Tongue (tissue), 2 donors: ENCODE results near the gene PLD5. TPM values are rescaled to one million over a fixed set of nuclear protein-coding genes. Genes with fewer than 3 reads are reported as not detected.
"Not testable (repeated sequence)": the region's sequence is repeated elsewhere in the genome, so short reads cannot be mapped to it uniquely, and the experiment has no call there.

ENCODE experiments used
- DNase-seq: peaks from one replicate; pipeline ENCODE4 v3.0.0-alpha.2; 2015
- total RNA-seq: library from RNA; depleted of rRNA; stranded (reverse); fragments of >200 nt; gene quantifications from one replicate; pipeline ENCODE4 v1.2.3, GENCODE V29; 2014

Gene PLD5
- total RNA-seq, 1 donor from 2014 or later: 0.21 TPM

- DNase-seq: no peak
Observed at GRCh38 chr1:242489545-242489944, 35.0 kb downstream of the PLD5 start.

- peak; percentile 14 for DNase-seq
Observed at GRCh38 chr1:242477944-242478343, 46.6 kb downstream of the PLD5 start.

DNA sequence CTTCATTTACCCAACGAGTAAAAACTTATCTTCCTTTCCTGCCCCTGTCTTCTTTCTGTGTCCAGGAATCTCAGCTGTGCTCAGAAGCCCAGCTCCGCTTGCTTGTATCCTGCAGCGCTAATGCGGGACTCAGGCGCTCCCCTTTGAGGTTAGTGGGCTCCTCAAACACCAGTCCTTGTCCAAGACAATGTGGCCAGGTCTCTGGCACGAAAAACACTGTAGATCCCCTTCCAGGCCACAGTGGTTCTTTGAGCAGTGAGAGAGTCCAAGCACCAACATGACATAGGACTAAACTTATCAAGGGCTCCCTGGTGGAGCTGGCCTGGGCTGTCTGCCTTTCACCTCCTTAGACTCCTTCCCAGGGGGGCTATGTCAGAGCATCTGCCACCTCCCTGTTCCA is 53.7 kb downstream of the PLD5 start:
- no peak for DNase-seq

DNA sequence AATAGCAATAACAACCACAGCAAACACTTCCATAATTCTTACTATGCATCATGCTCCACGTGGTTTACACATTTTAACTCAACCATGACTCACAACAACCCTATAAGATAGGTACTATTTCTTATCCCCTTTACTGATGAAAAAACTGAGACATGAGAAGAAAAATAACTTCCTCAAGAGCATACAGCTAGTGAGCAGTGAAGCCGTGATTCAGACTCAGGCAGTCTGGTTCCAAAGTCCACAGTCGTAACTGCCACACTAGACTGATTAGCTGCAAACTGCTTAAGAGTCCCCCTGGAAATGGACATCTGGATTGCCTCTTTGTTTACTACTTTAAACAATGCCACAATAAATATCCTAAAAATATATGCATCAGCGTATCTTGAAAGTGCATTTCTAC is 55.7 kb downstream of the PLD5 start:
- no peak for DNase-seq

DNA sequence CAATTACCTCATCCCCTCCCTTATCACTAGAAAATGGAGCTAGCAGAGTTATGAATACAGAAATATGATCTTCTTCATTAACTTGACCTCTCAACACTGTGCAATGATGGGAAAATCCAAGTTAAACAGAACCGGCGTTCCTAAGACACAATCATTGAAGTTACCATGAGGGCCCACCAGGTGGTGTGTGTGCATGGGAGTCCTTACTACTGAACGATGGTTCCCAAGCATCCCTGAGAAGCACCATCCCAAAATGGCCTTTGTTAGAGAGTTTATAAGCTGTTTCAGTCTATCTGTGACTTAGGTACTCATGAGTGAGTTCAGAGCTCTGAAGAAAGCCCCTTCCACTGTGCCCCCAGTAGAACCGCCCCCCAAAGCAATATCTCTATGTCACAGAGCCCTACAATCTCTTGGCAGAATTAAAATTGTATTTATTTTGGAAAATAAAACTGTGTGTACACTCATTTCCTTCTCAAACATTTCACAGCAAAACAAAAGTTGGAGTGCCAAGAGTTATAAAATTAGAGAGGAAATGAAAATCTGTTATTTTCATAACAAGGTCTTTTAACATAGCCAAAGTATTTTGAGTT is 56.8 kb downstream of the PLD5 start:
- peak; percentile 69 for DNase-seq

DNA sequence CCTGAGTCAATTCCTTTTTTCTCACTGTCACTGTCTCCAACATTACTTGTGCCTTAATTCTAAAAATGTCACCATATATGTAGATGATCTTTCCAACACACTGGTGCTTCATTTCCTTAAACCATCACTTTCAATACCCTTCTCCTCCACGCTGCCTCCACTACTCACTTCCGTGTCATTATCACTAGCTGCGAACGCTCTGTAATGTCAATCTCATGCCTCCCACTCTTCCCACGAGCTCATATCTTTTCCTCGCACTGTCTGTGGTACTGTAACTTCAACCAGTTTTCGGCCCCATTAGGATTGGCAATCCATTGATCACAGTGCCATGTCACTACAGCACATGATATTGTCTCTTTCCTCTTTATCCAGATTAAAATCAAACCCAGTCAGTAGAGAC is 61.6 kb downstream of the PLD5 start:
- no peak for DNase-seq

DNA sequence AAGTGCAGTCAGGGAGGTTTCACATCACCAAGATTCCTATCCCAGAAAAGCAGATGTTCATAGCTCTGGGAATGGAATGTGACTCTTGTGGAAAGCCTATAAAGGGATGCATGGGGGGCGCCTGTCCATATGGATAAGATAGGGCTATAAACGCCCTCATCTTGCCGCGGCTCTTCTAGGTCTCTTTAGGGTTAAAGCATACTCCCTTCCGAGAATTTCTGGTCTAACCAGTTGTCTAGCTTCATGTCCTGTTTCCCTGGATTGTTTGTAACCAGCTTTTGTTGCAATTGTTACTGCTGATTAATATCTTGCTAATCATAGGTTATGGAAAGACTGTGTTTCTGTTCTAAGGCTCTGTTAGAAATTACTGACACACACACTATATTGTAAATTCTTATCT is 64.8 kb downstream of the PLD5 start:
- not testable (repeated sequence) for DNase-seq

DNA sequence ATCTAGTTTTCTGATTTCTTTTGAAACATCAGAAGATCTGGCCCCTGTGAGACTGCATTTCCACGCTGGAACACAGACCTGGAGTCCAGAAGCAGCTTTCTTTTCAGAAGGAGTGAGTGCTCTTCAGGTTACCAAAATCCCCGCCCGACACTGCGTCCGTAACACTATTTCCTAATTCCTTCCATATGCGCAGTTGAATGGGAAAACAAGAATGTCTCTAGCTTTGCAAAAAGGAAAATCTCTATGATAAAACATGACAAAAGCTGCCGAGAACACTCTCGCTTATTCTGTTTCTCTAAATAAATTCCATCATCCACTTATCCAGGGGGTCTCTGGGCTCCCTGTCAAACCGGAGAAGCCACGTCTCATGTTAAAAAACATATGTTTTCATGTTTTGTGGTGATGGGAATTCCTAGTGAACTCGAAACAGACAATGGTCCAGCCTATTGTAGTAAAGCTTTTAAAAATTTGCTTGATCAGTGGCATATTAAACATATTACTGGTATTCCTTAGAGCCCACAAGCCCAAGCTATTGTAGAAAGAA is 67.7 kb downstream of the PLD5 start:
- DNase-seq: peak; percentile 33

DNA sequence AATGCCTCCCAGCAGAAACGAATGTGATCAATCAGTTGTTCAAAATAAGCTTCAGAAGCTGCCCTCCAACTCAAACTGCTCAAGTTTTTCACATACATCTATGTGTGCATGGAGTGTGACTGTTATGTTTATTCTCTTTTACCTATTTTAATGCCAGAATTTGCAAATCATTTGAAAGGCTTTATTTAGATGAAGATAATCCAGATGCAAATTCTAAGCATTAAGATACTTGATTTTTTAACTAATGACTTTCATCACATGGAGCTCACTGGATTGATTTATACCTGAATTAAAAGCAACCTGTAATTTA is 69.5 kb downstream of the PLD5 start:
- DNase-seq: no peak

DNA sequence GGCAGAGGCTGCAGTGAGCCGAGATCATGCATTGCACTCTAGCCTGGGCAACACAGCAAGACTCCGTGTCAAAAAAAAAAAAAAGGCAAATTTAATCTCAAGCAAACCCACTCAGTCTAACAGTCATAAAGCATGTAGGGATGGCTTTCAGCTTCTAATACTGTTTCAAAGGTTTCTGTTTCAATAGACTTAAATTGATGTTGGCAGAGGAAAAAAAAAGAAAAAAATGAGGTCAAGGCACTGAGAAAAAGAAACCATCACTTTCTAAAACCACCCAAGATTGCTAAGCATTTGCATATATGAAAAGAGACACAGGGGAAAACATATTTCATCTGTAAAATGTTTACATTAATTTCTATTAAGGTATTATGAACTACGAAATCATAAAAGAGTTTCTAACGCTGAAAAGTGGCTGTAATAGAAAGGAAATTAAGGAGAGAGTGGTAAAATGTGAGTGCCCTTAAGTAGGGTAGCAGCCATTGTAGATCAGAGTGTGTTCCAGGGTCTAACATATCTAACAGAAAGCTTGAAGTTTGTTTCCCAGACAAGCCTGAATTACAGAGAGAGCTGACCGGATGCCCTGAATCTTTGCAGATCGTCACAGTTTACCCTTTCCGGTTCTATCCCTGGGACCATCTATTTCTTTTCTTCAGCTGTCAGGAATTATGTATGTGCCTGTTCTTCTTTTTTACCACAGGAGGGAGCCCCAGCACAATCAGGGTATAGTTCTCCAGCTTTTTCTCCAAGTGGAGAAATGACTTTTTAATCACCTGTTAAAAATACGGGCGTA is 70.0 kb downstream of the PLD5 start:
- peak; percentile 70 for DNase-seq

DNA sequence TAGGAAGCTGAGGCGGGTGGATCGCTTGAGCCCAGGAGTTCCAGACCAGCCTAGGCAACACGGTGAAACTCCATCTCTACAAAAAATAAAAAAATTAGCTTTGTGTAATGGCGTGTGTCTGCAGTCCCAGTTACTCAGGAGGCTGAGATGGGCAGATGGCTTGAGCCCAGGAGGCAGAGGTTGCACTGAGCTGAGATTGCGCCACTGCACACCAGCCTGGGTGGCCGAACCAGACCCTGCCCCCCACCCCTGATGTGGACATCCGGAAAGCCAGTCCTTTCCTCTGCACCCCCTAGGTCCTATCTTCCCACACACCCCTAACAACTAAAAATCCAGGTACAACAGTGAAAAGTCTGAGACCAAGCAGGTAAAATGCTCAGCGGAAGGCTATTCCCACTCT is 71.9 kb downstream of the PLD5 start:
- DNase-seq: no peak

- no peak for DNase-seq
Observed at GRCh38 chr1:242449661-242450060, 74.8 kb downstream of the PLD5 start.

- peak; percentile 26 for DNase-seq
Observed at GRCh38 chr1:242448910-242449645, 75.4 kb downstream of the PLD5 start.

DNA sequence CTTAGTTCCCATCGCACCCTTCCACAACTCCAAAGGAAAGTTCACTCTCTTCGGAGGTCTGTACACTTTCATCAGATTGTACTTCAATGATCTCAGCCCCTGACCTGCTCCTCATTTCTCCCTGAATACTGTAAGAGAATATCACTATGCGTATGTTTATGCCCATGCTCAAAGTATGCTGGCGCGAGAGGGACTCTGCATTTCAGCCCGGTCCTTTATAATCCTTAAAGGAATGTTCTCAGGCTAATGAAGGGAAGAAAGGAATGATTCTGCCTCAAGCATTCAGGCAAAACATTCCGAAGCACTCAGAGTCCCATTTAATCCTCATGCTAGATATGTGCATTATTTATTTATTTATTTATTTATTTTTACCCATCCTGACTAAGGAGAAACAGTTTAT is 76.8 kb downstream of the PLD5 start:
- no peak for DNase-seq

DNA sequence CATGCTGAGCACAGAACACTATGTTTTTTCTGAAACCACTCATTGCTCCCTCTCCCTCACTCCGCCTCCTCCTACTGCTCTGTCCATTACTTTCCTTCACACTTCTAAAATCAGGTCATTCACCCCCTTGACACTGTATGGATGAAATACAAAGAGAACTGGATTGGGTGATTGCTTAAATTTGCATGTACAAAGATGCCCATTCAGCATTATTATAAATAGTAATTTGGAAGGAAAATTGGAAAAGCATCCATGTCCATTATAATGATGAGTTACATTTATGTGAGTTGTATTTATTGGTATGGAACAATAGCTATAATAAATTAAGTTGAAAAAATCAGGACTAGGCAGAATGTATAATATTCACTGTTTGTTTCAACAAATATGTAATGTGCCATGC is 83.7 kb downstream of the PLD5 start:
- no peak for DNase-seq

DNA sequence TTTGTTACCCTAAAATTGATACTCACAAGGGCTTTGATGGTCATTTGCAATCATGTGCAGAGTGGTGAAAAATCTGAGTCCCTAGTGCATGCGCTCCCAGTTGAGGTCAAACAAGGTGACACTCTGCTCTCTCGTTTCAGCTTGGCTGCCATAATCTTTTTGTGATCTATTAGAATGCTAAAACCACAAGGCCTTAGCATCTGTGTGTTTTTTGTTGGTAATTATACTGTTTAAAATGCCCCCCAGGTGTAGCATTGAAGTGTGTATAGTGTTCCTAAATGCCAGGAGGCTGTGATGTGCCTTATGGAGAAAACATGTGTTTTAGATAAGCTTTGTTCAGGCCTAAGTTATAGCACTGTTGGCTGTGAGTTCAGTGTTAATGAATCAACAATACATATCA is 89.3 kb downstream of the PLD5 start:
- no peak for DNase-seq

- no peak for DNase-seq
Observed at GRCh38 chr1:242432491-242433095, 91.9 kb downstream of the PLD5 start.

GRCh38 chr1:242431786-242432185 is 92.7 kb downstream of the PLD5 start:
- no peak for DNase-seq

GRCh38 chr1:242430956-242431355 is 93.5 kb downstream of the PLD5 start:
- no peak for DNase-seq

DNA sequence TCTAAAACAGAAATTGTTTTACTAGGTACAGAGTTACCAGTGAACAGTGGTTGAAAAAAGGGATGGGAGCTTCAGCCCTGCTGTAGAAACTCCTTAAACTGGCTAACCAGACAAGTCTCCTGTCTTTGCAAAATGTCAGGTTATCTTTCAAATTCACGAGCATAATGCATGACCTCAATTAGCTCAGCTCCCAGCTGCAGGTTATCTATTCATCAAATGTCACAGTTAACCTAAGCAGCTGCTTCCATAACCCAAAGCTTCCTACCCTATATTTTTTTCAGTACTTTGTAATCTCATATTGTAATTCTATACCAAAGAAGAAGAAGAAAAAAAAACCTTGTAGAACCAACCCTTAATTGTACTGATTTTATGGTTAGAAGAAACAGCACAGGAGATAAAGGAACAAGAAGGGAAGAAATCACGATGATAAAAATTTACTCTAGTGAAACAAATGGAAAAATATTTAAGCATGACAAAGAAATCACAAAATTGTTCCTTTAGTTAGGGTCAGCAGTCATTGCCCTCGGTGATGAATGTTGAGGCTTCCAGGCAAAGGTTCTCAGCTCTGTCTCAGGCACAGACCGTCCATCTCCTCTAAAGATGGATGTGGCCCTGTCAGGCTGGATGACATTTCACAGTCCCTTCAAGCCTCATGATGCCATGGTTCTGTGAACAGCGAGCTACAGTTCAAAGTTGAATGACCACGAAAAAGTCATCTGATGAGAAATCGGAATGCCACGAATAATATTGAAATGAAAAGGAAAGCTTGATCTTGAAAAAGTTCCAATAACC is 95.9 kb downstream of the PLD5 start:
- no peak for DNase-seq

GRCh38 chr1:242427519-242427918 is 97.0 kb downstream of the PLD5 start:
- no peak for DNase-seq

GRCh38 chr1:242426271-242426905 is 98.1 kb downstream of the PLD5 start:
- no peak for DNase-seq
